OCI-LY3 (cell line): ENCODE data around the gene MTMR10.
A peak's percentile ranks its signal among the peaks of the same experiment; 100 is the strongest.

ENCODE experiments used
- H2AFZ ChIP-seq: fragments of 200-600, 300-600 bp; shearing (Covaris generic); 2 replicates; pipeline ENCODE4 v1.6.0; 2014; ENCODE audit warnings: antibody characterized with exemption, low read depth, low read length
- H3K27ac ChIP-seq: fragments of 200-600, 300-600 bp; sonication (generic); 2 replicates; pipeline ENCODE4 v1.5.1; 2014; ENCODE audit warnings: mild to moderate bottlenecking, low read length, moderate library complexity, mixed read lengths
- H3K27me3 ChIP-seq: fragments of 200-600, 300-600 bp; sonication (generic); 2 replicates; pipeline ENCODE4 v1.6.1; 2014; ENCODE audit warnings: low read depth, low read length, mixed read lengths
- H3K36me3 ChIP-seq: fragments of 200-600, 300-600 bp; sonication (generic); replicated peaks from 2 replicates; pipeline ENCODE3; 2014; ENCODE audit warnings: low read depth, low read length, mixed read lengths
- H3K4me1 ChIP-seq: fragments of 300-600, 200-600 bp; sonication (generic); 2 replicates; pipeline ENCODE4 v1.6.1; 2014; ENCODE audit warnings: low read length, mixed read lengths
- H3K4me2 ChIP-seq: fragments of 200-600, 300-600 bp; sonication (generic); 2 replicates; pipeline ENCODE4 v1.6.1; 2014; ENCODE audit warnings: low read length, mixed read lengths
- H3K4me3 ChIP-seq: fragments of 300-600, 200-600 bp; sonication (generic); 2 replicates; pipeline ENCODE4 v1.5.1; 2014; ENCODE audit warnings: antibody characterized with exemption, mild to moderate bottlenecking, low read length, moderate library complexity
- H3K79me2 ChIP-seq: fragments of 300-600, 200-600 bp; shearing (Covaris generic); 2 replicates; pipeline ENCODE4 v1.6.1; 2014; ENCODE audit warnings: mild to moderate bottlenecking, low read length, mixed read lengths
- H3K9ac ChIP-seq: fragments of 300-600, 200-600 bp; shearing (Covaris generic); 2 replicates; pipeline ENCODE4 v1.6.0; 2014; ENCODE audit warnings: mild to moderate bottlenecking, low read length, moderate library complexity
- H3K9me3 ChIP-seq: fragments of 200-600, 300-600 bp; shearing (Covaris generic); 2 replicates; pipeline ENCODE4 v1.6.1; 2014; ENCODE audit warnings: low read length, mixed read lengths; ENCODE audit not compliant: insufficient read depth
- H4K20me1 ChIP-seq: fragments of 200-600, 300-600 bp; sonication (generic); 2 replicates; pipeline ENCODE4 v1.6.1; 2016; ENCODE audit warnings: low read length, mixed read lengths; ENCODE audit not compliant: insufficient read depth
- CTCF ChIP-seq: fragments of 200-600, 300-600 bp; sonication (generic); IDR thresholded peaks from 2 replicates; pipeline ENCODE4 v1.5.1; 2014; ENCODE audit warnings: antibody characterized with exemption, low read length, low read depth
- EZH2phosphoT487 ChIP-seq: fragments of 200-600 bp; shearing (Covaris generic); IDR thresholded peaks from 2 replicates; pipeline ENCODE4 v1.6.1; 2018; ENCODE audit warnings: antibody characterized with exemption, mixed run types, low read depth

The MTMR10 gene

GRCh38 chr15:30992249-30992864 lies 929 bp upstream of the MTMR10 start:
- no peaks in the 10 kb centered on the region for H3K27me3 ChIP-seq
- peaks cover 30% of the 10 kb centered on the region for H3K79me2 ChIP-seq
- peak overlapping the region; percentile 75 for H3K4me2 ChIP-seq
- peaks cover 4% of the 10 kb centered on the region for H3K36me3 ChIP-seq
- H3K27ac ChIP-seq, result peak overlapping the region; percentile 62
- H3K9ac ChIP-seq, result peak overlapping the region; percentile 81
- TF ChIP-seq CTCF (no peak), EZH2phosphoT487 (no peak)
- peak overlapping the region; percentile 94 for H3K4me3 ChIP-seq
- H2AFZ ChIP-seq, result peak overlapping the region; percentile 86
- H4K20me1 ChIP-seq, result peaks cover 10% of the 10 kb centered on the region
- peaks cover 17% of the 10 kb centered on the region for H3K4me1 ChIP-seq
- no peaks in the 10 kb centered on the region for H3K9me3 ChIP-seq

GRCh38 chr15:30990446-30991254 lies 778 bp downstream of the MTMR10 start:
- Histone ChIP-seq H3K36me3 (peaks cover 11% of the 10 kb centered on the region), H3K79me2 (peaks cover 34% of the 10 kb centered on the region), H3K4me3 (peak overlapping the region; percentile 94), H3K9ac (peak overlapping the region; percentile 81), H3K9me3 (no peaks in the 10 kb centered on the region), H3K4me2 (peak overlapping the region; percentile 76), H3K27me3 (no peaks in the 10 kb centered on the region), H3K4me1 (peaks cover 14% of the 10 kb centered on the region), H2AFZ (no peak overlapping the region), H3K27ac (peak overlapping the region; percentile 62), H4K20me1 (peaks cover 19% of the 10 kb centered on the region)
- TF ChIP-seq CTCF (no peak), EZH2phosphoT487 (no peak)

GRCh38 chr15:30990036-30990435 lies 1.4 kb downstream of the MTMR10 start:
- Histone ChIP-seq H3K4me1 (peaks cover 13% of the 10 kb centered on the region), H2AFZ (no peak overlapping the region), H3K27ac (no peak overlapping the region)

More at GRCh38 chr15:30990036-30990435, 1.4 kb downstream of the MTMR10 start:
- Histone ChIP-seq H3K36me3 (peaks cover 17% of the 10 kb centered on the region), H3K4me2 (peak overlapping the region; percentile 76), H3K4me3 (peak overlapping the region; percentile 94), H4K20me1 (peaks cover 22% of the 10 kb centered on the region), H3K79me2 (peaks cover 40% of the 10 kb centered on the region), H3K9me3 (no peaks in the 10 kb centered on the region), H3K27me3 (no peaks in the 10 kb centered on the region), H3K9ac (peak overlapping the region; percentile 81)
- TF ChIP-seq CTCF (peak; percentile 17; the same call in 1 of the 2 replicates), EZH2phosphoT487 (no peak)
